ENCODE data around the gene HRH1. TPM values are rescaled to one million over a fixed set of nuclear protein-coding genes. Genes with fewer than 3 reads are reported as not detected.
"Not testable (repeated sequence)": the region's sequence is repeated elsewhere in the genome, so short reads cannot be mapped to it uniquely, and the experiment has no call there.

The HRH1 gene
- total and polyA plus RNA-seq, 2 experiments from 2014 or later, result not detected

- H3K9me3 ChIP-seq (ENCODE audit: low read depth), result no peaks in the 10 kb centered on the region
- TF ChIP-seq CTCF (IDR thresholded peaks at IDR 0.05; ENCODE audit: low read depth, low read length), result no peak
- no peak overlapping the region for H3K4me3 ChIP-seq
- H3K27me3 ChIP-seq, result no peaks in the 10 kb centered on the region
- H3K36me3 ChIP-seq, result no peaks in the 10 kb centered on the region
- H3K4me1 ChIP-seq (ENCODE audit: low read depth), result no peaks in the 10 kb centered on the region
- DNase-seq (ENCODE audit: low read depth in 1 of 2, low spot score in 1 of 2), result no peak
- no peak overlapping the region for H3K27ac ChIP-seq
Observed at GRCh38 chr3:11204697-11205348, 50.5 kb downstream of the HRH1 start.

- H3K4me1 ChIP-seq (ENCODE audit: low read depth); H3K4me3 ChIP-seq; H3K9me3 ChIP-seq (ENCODE audit: low read depth); H3K27me3 ChIP-seq; H3K36me3 ChIP-seq; DNase-seq (ENCODE audit: low read depth in 1 of 2, low spot score in 1 of 2); H3K27ac ChIP-seq: not testable (repeated sequence)
Observed at GRCh38 chr3:11205881-11206280, 51.6 kb downstream of the HRH1 start.

GRCh38 chr3:11206316-11206715 is 52.0 kb downstream of the HRH1 start:
- Histone ChIP-seq H3K36me3 (no peaks in the 10 kb centered on the region), H3K9me3 (ENCODE audit: low read depth) (no peaks in the 10 kb centered on the region), H3K27me3 (no peaks in the 10 kb centered on the region), H3K27ac (no peak overlapping the region), H3K4me1 (ENCODE audit: low read depth) (no peaks in the 10 kb centered on the region), H3K4me3 (no peak overlapping the region)
- no peak for DNase-seq (ENCODE audit: low read depth in 1 of 2, low spot score in 1 of 2)
- TF ChIP-seq CTCF (IDR thresholded peaks at IDR 0.05; ENCODE audit: low read depth, low read length), result no peak

GRCh38 chr3:11206953-11207352 is 52.7 kb downstream of the HRH1 start:
- no peak for TF ChIP-seq CTCF (IDR thresholded peaks at IDR 0.05; ENCODE audit: low read depth, low read length)
- Histone ChIP-seq H3K4me3 (no peak overlapping the region), H3K27ac (no peak overlapping the region), H3K27me3 (no peaks in the 10 kb centered on the region), H3K4me1 (ENCODE audit: low read depth) (no peaks in the 10 kb centered on the region), H3K9me3 (ENCODE audit: low read depth) (no peaks in the 10 kb centered on the region), H3K36me3 (no peaks in the 10 kb centered on the region)
- DNase-seq (ENCODE audit: low read depth in 1 of 2, low spot score in 1 of 2), result no peak

- Histone ChIP-seq H3K36me3 (no peaks in the 10 kb centered on the region), H3K9me3 (ENCODE audit: low read depth) (no peaks in the 10 kb centered on the region), H3K4me3 (no peak overlapping the region), H3K27ac (no peak overlapping the region), H3K4me1 (ENCODE audit: low read depth) (no peaks in the 10 kb centered on the region), H3K27me3 (no peaks in the 10 kb centered on the region)
- DNase-seq (ENCODE audit: low read depth in 1 of 2, low spot score in 1 of 2), result peak in 1 of 2 donors; percentile 71
- TF ChIP-seq CTCF (IDR thresholded peaks at IDR 0.05; ENCODE audit: low read depth, low read length), result peak; percentile 42
Observed at GRCh38 chr3:11211531-11212298, 57.4 kb downstream of the HRH1 start.

- TF ChIP-seq CTCF (IDR thresholded peaks at IDR 0.05; ENCODE audit: low read depth, low read length), result no peak
- DNase-seq (ENCODE audit: low read depth in 1 of 2, low spot score in 1 of 2), result no peak
- H3K27ac ChIP-seq, result no peak overlapping the region
- no peaks in the 10 kb centered on the region for H3K36me3 ChIP-seq
- H3K4me1 ChIP-seq (ENCODE audit: low read depth), result no peaks in the 10 kb centered on the region
- H3K4me3 ChIP-seq, result no peak overlapping the region
- no peaks in the 10 kb centered on the region for H3K9me3 ChIP-seq (ENCODE audit: low read depth)
- H3K27me3 ChIP-seq, result no peaks in the 10 kb centered on the region
Observed at GRCh38 chr3:11212299-11212608, 58.0 kb downstream of the HRH1 start.

Measured in cardiac muscle cell (in vitro differentiated cells and primary cell).